Measurements from ENCODE around the gene GADD45B.

GRCh38 chr19:2477141-2477710 lies 1.3 kb downstream of the GADD45B start:
- TF ChIP-seq CTCF (conservative IDR thresholded peaks at IDR 0.05 in 1 of 2, IDR thresholded peaks at IDR 0.05 in 1 of 2; ENCODE audit: low read depth in 1 of 2, low read length in 2 of 2) (no peak), EZH2 (IDR thresholded peaks at IDR 0.05; ENCODE audit: low read length, missing control alignments) (no peak)

Data from fibroblast of lung (primary cell).